ENCODE measurements around the gene ZFAND3.

The ZFAND3 gene

GRCh38 chr6:37966801-37967200, 147.3 kb downstream of the ZFAND3 start:
- no peak overlapping the region for H3K4me3 ChIP-seq (ENCODE audit: low read depth, low read length)
- TF ChIP-seq CTCF (IDR thresholded peaks at IDR 0.05; ENCODE audit: borderline replicate concordance, insufficient read depth, low read depth, low read length), result no peak

- no peak for TF ChIP-seq CTCF (IDR thresholded peaks at IDR 0.05; ENCODE audit: borderline replicate concordance, insufficient read depth, low read depth, low read length)
- H3K4me3 ChIP-seq (ENCODE audit: low read depth, low read length), result no peak overlapping the region
Observed at GRCh38 chr6:37967651-37968050, 148.1 kb downstream of the ZFAND3 start.

GRCh38 chr6:37971266-37971665, 151.7 kb downstream of the ZFAND3 start:
- H3K4me3 ChIP-seq (ENCODE audit: low read depth, low read length), result no peak overlapping the region
- no peak for TF ChIP-seq CTCF (IDR thresholded peaks at IDR 0.05; ENCODE audit: borderline replicate concordance, insufficient read depth, low read depth, low read length)

GRCh38 chr6:37971711-37972390, 152.3 kb downstream of the ZFAND3 start:
- no peak for TF ChIP-seq CTCF (IDR thresholded peaks at IDR 0.05; ENCODE audit: borderline replicate concordance, insufficient read depth, low read depth, low read length)

GRCh38 chr6:37972994-37973757, 153.6 kb downstream of the ZFAND3 start:
- TF ChIP-seq CTCF (IDR thresholded peaks at IDR 0.05; ENCODE audit: borderline replicate concordance, insufficient read depth, low read depth, low read length), result no peak
- no peak overlapping the region for H3K4me3 ChIP-seq (ENCODE audit: low read depth, low read length)

More at GRCh38 chr6:37971711-37972390, 152.3 kb downstream of the ZFAND3 start:
- no peak overlapping the region for H3K4me3 ChIP-seq (ENCODE audit: low read depth, low read length)

GRCh38 chr6:37974381-37974780, 154.9 kb downstream of the ZFAND3 start:
- TF ChIP-seq CTCF (IDR thresholded peaks at IDR 0.05; ENCODE audit: borderline replicate concordance, insufficient read depth, low read depth, low read length), result no peak
- no peak overlapping the region for H3K4me3 ChIP-seq (ENCODE audit: low read depth, low read length)

- H3K4me3 ChIP-seq (ENCODE audit: low read depth, low read length), result no peak overlapping the region
- TF ChIP-seq CTCF (IDR thresholded peaks at IDR 0.05; ENCODE audit: borderline replicate concordance, insufficient read depth, low read depth, low read length), result no peak
Observed at GRCh38 chr6:37974943-37975342, 155.4 kb downstream of the ZFAND3 start.
